Erythroblast (primary cell): Measurements from ENCODE around the gene SDC1.
"Not testable (repeated sequence)": the region's sequence is repeated elsewhere in the genome, so short reads cannot be mapped to it uniquely, and the experiment has no call there.

ENCODE experiments used
- DNase-seq, 2 experiments: peaks; one replicate each; lab custom pipeline; 2025; lab: John Stamatoyannopoulos, UW
- GATA1 ChIP-seq: IDR thresholded peaks from 2 replicates; pipeline ENCODE4 v1.6.1; 2011; ENCODE audit warnings: low read depth, mild to moderate bottlenecking, control low read depth, low read length, moderate library complexity
- POLR2A ChIP-seq: IDR thresholded peaks from 2 replicates; pipeline ENCODE4 v1.6.1; 2011; ENCODE audit warnings: mild to moderate bottlenecking, low read length

The SDC1 gene

GRCh38 chr2:20203072-20203471, 21.9 kb downstream of the SDC1 start:
- DNase-seq: no peak
- TF ChIP-seq GATA1 (no peak), POLR2A (no peak)

DNA sequence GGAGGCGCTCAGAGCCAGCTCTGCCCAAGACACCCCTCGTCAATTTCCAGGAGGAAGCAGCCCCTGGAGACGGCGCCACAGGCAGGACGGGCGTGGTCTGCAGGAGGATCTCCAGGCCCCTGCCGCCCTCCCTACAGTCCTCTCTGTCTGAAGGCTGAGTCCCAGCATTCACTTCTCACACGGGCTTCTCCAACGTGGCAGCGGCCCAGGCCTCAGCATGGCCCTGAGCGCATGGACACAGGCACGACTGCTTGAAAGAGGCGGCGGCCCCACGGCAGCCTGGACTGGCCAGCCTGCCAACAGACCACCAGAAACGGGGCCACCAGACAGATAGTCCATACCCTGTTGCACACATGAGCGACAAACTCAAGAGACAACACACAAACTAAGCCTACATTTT, 23.3 kb downstream of the SDC1 start:
- no peak for DNase-seq
- TF ChIP-seq GATA1: no peak
- no peak for TF ChIP-seq POLR2A

- no peak for DNase-seq
- TF ChIP-seq GATA1 (no peak), POLR2A (no peak)
Observed at GRCh38 chr2:20200697-20201555, 24.0 kb downstream of the SDC1 start.

DNA sequence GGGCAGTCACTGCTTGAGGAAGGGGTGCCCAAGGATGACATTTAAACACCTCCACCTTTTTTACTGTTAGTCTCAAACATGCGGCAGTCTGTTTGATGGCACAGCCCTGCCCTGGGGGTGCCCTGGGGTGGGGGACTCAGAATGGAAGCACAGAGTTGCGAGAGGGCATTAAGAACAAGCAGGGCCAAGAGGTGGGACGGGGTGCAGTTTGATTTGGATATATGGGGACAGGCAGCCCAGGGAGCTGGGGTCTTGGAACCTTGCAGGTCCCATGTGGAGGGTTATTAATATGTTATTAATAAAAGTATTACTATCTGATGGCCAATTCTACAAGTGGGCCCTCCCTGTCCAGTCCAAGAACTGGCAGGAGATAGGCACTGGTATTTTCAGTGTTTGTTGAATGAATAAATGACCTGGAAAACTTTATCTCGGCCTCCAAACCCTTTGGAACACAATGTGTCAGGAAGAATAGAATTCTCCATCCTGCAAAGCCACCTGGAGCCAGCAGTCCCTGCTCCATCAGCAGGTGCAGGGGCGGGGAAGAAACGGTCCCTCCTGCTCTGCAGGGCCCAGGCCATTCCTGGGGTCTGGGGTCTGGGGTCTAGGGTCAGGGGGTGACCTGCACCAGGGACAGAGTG, 25.2 kb downstream of the SDC1 start:
- no peak for DNase-seq
- TF ChIP-seq POLR2A: no peak
- no peak for TF ChIP-seq GATA1

GRCh38 chr2:20198796-20199632, 25.9 kb downstream of the SDC1 start:
- TF ChIP-seq GATA1: no peak
- TF ChIP-seq POLR2A: no peak
- DNase-seq: no peak

DNA sequence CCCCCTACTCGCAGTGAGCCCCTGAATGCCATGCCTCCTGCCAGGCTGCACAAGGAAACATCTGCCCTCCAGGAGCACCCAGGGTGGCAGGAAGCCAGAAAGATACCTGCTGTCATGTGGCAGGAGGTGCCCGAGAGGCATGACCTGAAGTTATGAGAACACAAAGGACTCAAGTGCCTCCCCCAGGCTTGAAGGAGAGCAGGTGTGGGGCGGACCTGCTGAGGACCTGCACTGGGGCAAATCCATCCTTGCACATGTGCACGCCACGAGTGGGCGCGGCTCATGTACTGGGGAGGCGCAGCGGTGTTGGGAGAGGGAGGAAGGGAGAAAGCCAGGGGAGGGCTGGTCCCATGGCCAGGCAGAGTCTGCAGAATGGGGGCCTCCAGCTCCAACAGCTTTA, 26.9 kb downstream of the SDC1 start:
- DNase-seq: no peak
- TF ChIP-seq POLR2A (no peak), GATA1 (no peak)

DNA sequence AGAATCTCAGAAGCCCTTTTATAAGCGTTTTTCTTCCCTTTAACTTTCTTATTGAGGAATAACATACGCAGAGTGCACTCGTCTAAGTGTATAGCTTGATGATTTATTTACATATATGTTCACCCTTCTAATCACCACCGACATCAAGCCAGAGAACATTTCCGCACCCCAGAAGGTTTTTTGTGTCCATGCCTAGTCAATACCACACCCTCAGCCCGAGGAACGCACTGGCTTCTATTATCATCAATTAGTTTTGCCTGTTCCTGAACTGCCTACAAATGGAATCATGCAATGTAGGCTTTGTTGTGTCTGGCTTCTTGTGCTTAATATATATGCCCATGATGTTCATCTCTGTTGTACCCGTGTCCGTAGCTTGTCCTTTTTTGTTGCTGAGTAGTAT, 27.7 kb downstream of the SDC1 start:
- TF ChIP-seq POLR2A: no peak
- TF ChIP-seq GATA1: no peak
- DNase-seq: no peak

DNA sequence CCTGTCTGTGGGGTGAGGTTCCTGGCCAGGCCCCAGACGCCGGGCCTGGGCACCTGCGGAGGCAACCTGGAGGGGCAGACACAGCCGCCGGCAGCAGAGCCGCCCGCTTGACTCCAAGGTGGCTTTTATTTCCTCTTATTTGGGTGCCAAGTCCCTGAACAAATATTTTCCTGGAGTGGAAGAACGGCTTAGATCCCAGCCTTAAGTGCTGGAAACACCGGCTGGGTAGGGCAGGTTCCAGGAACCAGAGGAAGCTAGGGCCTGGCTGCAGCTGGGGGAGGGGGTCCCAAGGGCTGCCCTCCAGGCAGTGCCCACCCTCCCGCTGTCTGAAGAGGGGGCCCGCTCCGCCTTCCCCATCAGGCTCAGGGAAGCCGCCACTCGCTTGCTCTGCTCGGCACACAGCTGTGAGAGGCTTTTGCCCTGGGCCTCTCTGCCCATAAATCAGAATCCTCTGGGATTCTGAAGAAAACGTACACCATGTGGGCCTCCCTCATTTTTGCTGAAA, 28.2 kb downstream of the SDC1 start:
- no peak for TF ChIP-seq POLR2A
- TF ChIP-seq GATA1: no peak
- DNase-seq: no peak

- TF ChIP-seq GATA1 (no peak), POLR2A (no peak)
- no peak for DNase-seq
Observed at GRCh38 chr2:20196053-20196656, 28.8 kb downstream of the SDC1 start.

- no peak for TF ChIP-seq GATA1
- TF ChIP-seq POLR2A: no peak
- no peak for DNase-seq
Observed at GRCh38 chr2:20195431-20196033, 29.4 kb downstream of the SDC1 start.

- not testable (repeated sequence) for DNase-seq
Observed at GRCh38 chr2:20195016-20195411, 29.9 kb downstream of the SDC1 start.

DNA sequence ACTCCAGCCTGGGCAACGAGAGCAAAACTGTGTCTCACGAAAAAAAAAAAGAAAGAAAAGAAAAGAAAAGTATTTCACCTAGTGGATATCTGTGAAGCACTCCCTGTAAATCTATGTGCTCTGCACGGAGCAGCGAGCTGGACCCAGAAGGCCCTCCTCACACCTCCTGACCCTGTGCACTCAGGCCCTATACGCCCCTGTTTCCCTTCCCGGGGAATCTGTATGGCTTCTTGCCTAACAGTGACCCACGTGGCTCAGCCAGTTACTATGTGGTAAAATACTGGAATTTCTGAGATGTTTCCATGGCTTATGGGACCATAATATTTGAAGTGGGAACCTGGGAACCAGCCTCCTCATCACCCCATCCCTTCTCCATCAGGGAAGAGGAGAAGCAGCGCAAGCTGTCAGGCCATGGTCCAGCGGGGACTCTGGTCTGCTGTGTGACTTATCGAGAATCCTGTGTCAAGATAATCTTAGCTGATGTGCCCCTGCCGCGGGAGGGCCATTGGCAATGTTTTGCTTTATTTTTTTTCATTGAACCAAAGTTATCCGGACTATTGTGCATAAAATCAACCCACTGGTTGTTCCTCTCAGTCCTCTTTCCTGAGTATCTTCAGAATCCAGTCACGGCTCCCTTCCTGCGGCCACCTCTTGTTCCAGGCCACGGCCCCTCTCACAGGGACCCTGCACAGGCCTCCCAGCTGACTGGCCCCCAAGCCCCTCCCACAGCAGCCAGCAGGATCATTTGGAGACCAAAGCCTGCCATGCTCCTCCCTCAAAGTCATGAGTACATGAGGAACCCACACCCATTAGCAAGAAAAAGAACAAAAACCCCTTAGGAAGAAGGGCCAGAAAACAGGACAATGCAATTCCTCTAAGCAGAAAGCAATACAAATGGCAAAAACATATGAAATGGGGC, 30.6 kb downstream of the SDC1 start:
- TF ChIP-seq POLR2A (no peak), GATA1 (no peak)
- no peak for DNase-seq
